Amniotic epithelial cell (primary cell): ENCODE measurements around the gene BCL11B.

Source experiments
- DNase-seq: peaks from one replicate; pipeline ENCODE4 v3.0.0-alpha.2; 2010; ENCODE audit warnings: low read depth

BCL11B gene

DNA sequence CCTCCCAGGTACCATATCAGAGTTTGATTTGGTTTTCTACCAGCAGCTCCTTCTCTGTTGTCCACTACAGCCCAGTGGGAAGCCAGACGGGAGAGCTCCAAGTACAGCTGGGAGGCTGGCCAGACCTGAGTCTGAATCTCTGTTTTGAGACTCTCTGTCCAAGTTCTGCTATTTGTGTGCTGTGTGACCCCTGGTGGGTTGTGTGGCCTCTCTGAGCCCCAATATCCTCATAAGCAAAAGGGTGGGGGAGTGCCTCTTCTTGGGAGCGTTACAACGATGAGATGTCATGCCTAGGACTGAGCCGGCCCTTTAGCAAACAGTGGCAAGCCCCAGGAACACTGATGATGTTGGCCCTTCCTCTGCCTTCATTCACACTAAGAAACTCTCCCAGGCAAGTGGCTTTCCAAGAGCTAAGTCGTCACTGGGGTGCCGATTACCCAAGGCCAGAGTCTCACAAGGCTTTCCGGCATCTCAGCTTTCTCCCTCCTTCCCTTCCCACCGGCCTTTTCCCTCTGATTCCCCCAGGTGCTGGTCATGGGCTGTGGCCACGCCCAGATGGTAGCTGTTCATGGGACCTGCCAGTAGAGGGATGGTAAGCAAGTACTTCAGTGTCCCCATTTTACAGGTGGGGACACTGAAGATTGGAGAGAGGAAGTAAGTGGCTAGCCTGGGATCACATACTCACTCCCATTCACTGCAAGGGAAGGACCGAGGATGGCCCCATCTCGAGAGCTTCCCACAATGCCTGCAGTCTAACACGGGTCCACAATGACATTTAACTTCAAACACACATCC is 47.7 kb downstream of the BCL11B start:
- no peak for DNase-seq

GRCh38 chr14:99221445-99221844 is 50.6 kb downstream of the BCL11B start:
- DNase-seq = no peak

GRCh38 chr14:99217066-99217955 is 54.7 kb downstream of the BCL11B start:
- DNase-seq = no peak

- DNase-seq = no peak
Observed at GRCh38 chr14:99216191-99216590, 55.8 kb downstream of the BCL11B start.

DNA sequence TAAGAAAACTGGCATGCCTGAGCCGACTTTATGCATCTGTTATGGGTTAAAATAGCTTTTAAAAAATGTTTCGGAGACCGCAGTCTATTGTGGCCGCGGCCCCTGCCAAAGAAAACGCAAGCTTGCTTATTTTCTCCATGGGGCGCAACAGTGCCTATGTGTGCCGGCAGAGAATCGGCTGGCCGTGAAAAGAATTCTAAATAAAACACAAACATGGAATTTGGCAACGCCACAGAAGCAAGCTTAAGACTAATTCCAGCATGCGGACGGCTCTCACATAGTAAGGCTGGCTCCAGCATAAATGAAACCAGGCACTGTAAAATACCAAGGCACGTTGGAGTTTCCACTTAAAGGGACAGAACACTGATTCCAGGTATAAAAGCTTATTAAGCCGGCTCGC is 56.7 kb downstream of the BCL11B start:
- no peak for DNase-seq

GRCh38 chr14:99214701-99215100 is 57.3 kb downstream of the BCL11B start:
- DNase-seq = no peak

DNA sequence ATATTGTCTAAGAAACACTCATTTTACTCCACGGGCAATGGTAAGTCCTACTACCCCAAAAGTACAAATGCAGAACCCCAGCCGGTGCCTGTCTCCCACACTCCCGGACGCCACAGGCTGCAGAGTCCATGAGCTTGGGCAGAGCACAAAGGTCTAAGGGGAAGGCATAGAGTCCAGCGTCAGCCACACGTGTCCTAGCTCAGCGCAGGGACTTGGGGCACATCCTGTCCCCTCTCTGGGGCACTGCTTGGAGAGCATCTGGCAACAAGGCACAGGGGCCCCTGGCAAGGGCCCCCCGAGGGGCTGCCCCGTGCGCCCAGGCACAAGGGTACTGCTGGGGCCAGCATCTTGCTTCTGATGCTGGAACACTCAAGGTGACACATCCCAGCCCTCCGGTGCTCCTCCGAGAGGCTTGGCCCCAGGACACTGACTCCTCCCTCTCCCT is 58.4 kb downstream of the BCL11B start:
- no peak for DNase-seq

DNA sequence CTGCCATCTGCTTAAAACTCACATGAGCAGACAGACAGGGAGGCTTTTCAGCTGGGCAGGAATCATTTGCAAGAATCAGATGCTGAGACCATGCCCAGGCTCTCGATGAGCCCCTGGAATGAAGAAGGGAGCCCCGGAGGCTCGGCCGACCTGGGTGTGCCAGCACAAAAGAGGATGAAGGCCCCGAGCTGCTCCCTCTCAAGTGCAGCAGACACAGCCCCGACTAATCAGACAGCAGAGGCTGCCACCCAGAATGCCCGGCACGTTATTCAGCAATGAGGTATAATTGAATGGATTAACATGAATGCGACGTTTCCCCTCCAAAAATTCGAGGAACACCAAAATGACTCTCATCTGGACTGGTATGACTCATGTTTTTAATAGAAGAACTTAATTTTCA is 58.9 kb downstream of the BCL11B start:
- DNase-seq = no peak

DNA sequence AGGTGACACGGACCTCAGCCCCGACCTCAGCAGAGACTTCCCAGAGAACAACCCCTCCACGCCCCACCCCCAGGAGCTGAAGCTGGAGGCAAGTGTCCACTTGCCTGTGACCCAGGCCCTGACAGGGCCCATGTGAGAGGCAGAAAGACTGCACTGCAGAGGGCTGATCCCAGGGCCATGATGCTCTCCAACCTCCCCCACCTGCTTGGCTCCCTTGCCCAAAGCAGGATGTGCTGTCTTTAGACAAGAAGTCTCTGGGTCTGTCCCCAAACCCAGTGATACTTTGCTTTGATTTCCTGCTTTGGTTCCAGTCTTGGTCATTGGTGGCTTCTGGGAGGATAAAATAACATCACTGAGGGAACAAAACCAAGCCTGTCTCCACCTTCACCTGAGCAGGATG is 59.4 kb downstream of the BCL11B start:
- DNase-seq = no peak

DNA sequence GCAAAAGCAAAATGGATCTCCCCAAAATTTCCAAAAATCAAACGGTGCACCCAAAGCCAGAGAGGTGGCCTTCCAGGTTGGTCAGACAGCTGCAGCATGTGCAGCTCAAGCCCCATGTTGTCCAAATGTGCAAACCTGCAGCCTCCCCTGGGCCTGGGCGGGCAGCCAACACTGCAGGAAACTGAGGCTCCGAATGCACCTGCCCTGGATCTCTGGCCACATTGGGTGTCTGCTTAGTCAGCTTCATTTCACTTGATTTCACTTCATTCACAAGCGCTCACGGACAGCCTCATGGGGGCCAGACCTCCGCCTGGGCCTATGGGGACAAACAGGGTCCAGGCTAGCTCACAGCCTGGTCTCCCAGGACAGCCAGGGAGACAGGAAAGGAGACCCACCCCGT is 59.8 kb downstream of the BCL11B start:
- DNase-seq = no peak

GRCh38 chr14:99211410-99211809 is 60.6 kb downstream of the BCL11B start:
- no peak for DNase-seq

DNA sequence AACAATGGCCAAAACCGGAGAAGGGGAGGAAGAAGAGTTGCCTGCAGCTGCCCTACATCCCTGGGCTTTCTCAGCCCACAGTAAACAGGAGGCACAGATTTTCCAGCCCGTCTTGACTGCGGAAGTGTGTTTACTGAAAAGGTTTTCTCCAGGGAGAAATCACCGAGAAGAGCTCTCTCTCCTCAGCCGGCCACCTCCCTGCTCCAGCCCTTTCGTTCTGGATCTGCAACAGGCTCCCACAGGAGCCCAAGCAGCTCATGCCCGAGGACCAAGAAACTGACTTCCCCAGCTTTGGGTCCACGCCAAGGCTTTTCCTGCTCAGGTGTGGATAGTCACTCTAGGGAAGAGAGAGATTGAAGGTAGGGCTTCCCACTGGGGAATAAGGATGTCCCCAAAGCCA is 61.7 kb downstream of the BCL11B start:
- no peak for DNase-seq

- no peak for DNase-seq
Observed at GRCh38 chr14:99209409-99209808, 62.6 kb downstream of the BCL11B start.

- DNase-seq = no peak
Observed at GRCh38 chr14:99208318-99208717, 63.7 kb downstream of the BCL11B start.

DNA sequence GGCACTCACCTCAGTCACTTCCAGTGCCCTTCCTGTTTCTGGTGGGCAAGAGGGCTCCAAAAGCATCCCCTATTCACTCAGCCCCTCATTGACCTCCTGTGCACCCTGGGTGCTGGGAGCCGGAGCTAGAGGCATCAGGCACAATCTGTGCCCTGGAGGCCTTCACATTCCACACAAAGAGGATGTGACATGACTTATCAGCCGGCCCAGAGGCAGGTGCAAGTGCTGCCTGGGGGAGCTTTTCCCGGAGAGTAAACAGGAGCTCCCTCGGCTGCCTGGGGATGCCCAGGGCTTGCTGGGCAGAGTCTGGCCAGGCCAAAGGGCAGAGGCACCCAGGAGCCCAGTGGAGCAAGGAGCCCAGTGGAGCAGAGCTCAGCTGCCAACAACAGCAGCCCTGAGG is 64.5 kb downstream of the BCL11B start:
- no peak for DNase-seq

- DNase-seq = no peak
Observed at GRCh38 chr14:99206090-99206489, 65.9 kb downstream of the BCL11B start.

DNA sequence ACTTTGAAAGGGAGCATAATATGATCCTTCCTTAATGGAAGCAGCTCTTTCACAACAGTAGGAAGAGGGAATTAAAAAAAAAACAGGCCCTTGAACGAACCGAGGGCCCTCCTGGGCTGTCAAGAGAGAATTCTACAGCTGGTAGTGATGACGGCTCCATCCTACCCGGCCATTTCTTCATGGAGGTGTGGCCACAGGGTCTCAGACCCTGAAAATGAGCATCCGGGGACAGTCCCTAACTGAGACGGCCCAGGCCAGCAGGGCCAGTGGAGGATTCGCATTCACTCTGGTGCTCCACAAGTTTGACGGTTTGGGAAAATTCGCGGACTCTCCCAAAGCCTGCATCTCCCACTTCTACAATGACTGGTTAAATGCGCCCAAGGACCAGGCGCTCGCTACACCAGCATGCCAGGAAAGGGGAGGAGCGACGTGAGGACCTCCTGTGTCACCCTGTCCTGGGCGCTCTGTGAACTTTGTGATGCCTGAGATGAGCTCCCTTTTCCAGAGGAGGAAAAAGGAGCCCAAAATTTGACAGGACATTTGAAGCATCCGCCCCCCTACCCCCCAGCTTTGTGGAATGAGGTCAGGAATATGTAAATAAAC is 66.8 kb downstream of the BCL11B start:
- DNase-seq = no peak

DNA sequence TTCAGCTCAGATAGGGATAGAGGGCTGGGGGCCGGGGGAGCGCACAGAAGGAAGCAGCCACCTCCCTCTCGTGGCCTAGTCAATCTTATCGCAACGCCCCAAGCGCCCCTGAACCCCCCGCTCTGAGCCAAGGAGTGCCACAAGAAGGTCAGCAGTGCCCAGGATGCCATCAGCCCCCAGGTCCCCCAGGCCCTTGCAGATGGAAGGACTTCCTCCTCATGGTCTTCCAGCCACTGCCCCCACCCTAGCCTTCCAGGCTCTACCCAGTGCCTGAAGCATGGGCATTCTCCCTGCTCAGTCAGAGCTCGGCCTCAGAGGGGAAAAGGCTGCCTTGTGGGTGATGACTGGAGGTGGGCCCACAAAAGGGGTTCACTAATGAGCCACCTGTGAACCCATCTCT is 68.2 kb downstream of the BCL11B start:
- no peak for DNase-seq

DNA sequence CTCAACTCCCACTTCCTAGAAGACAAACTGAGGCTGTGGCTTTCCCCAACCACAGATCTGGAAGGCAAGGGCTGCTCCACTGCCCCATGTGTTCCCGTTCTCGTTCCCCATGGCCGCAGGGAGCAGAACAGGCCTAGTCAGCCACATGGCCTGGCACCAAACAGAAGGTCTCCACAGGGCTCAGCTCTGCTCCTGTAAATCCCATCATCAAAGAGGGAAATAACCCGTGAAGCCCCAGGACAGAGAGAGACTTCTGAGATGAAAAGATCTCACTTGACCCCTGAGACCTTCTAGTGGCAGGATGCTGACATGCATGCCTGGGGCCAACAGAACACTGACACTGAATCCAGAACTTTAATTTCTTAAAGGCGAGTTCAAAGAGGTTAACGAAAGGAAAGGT is 68.9 kb downstream of the BCL11B start:
- no peak for DNase-seq

- DNase-seq = no peak
Observed at GRCh38 chr14:99202516-99202915, 69.5 kb downstream of the BCL11B start.

DNA sequence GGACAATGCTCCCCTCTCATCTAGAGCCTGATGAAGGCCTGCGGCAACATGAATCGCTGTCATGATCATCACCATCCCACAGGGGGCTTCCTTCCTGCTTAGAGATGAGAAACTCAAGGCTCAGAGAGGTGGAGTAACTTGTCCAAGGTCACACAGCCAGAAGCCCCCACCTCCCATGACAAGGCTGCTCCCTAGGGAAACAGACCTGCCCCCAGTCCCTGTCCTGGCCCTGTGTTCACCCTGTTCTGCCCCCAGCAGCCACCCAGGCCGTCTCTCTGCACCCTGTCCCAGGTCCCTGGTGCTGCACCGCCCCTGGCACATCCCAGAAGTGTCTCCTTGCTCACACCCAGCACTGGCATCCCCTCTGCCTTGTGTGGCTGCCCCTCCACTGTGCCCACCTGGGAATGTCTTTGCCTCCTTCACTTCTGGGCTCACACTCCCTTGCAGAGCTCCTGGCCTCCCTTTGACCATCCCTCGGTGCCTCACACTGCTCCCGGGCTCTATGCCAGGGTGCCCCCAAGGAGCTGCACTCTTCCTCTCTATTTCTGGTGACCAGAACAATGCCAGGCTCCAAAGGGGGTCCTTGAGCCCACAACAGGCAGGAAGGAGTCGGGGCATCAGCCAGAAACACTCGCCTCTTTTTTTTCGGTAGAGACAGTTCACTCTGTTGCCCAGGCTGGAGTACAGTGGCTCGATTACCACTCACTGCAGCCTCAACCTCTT is 70.5 kb downstream of the BCL11B start:
- no peak for DNase-seq

GRCh38 chr14:99200654-99201005 is 71.4 kb downstream of the BCL11B start:
- DNase-seq = no peak
